Kidney glomerular epithelial cell (primary cell): ENCODE data around the gene BPIFA3.
"Not testable (repeated sequence)": the region's sequence is repeated elsewhere in the genome, so short reads cannot be mapped to it uniquely, and the experiment has no call there.

Experiments used
- DNase-seq: peaks from one replicate; lab custom pipeline; 2025; lab: John Stamatoyannopoulos, UW

Gene BPIFA3

GRCh38 chr20:33217052-33217451 is at the start of gene BPIFA3:
TSS of gene BPIFA3 (plus strand) at chr20:33217352. CDS start at chr20:33217537, 185 bp downstream.
- no peak for DNase-seq

- DNase-seq = no peak
Observed at GRCh38 chr20:33167859-33168258, 49.3 kb upstream of the BPIFA3 start, which contains the start of gene BPIFA2. TSS of gene BPIFA2 (plus strand) at chr20:33168159. CDS start at chr20:33169146, 987 bp downstream.

GRCh38 chr20:33169176-33169794 is 47.9 kb upstream of the BPIFA3 start:
- DNase-seq = no peak

DNA sequence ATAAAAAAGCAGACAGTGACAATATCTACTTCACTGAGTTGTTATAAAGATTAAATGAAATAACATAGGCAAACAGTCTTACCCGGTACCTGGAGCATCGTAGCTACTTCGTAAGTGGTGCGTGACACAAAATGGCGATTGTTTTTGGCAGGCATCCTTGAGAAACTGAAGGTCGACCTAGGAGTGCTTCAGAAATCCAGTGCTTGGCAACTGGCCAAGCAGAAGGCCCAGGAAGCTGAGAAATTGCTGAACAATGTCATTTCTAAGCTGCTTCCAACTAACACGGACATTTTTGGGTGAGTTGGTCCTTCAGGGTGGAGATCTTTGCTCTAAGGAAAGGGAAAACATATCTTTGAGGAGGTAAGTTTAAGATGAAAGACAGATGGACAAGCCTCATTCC is 44.4 kb upstream of the BPIFA3 start:
- DNase-seq = no peak

- DNase-seq = no peak
Observed at GRCh38 chr20:33175123-33175522, 42.0 kb upstream of the BPIFA3 start.

- DNase-seq = no peak
Observed at GRCh38 chr20:33176101-33176500, 41.1 kb upstream of the BPIFA3 start.

- peak; percentile 39 for DNase-seq
Observed at GRCh38 chr20:33177866-33178265, 39.3 kb upstream of the BPIFA3 start.

GRCh38 chr20:33178726-33179125 is 38.4 kb upstream of the BPIFA3 start:
- peak; percentile 12 for DNase-seq

GRCh38 chr20:33180169-33180568 is 37.0 kb upstream of the BPIFA3 start:
- DNase-seq = no peak

DNA sequence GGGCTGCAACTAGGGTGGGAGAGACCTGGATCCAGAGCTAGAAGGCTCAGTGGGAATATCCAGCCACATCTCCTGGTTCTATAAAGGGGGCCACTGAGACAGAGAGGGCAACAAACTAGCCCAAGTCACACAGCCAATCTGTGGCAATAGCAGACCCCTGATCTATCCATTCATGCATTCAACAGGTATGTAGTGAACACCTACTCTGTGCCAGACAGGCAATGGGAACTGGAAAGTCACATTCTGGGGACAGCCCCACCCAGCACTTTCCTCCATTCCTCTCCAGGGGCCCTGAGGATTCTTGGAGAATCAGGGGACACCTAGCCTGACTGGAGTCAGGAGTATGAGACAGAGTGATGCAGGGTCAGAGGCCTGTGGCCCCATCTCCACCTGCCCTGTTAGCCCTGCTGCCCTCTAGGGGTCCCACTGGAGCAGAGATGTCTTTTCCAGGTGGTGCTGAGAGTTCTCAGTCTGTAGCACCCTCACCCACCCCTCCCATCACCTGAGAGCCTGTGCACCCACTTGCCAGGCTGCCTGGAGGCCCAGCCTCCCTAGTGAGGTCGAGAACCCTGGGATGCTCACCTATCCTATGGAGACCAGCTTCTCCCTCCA is 35.6 kb upstream of the BPIFA3 start:
- DNase-seq = no peak

- no peak for DNase-seq
Observed at GRCh38 chr20:33183312-33183711, 33.8 kb upstream of the BPIFA3 start.

DNA sequence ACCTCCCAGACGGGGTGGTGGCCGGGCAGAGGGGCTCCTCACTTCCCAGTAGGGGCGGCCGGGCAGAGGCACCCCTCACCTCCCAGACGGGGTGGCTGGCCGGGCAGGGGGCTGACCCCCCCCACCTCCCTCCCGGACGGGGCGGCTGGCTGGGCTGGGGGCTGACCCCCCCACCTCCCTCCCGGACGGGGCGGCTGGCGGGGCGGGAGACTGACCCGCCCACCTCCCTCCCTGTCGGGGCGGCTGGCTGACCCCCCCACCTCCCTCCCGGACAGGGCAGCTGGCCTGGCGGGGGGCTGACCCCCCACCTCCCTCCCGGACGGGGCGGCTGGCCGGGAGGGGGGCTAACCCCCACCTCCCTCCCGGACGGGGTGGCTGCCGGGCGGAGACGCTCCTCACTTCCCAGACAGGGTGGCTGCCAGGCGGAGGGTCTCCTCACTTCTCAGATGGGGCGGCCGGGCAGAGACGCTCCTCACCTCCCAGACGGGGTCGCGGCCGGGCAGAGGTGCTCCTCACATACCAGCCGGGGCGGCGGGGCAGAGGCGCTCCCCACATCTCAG is 32.0 kb upstream of the BPIFA3 start:
- not testable (repeated sequence) for DNase-seq

DNA sequence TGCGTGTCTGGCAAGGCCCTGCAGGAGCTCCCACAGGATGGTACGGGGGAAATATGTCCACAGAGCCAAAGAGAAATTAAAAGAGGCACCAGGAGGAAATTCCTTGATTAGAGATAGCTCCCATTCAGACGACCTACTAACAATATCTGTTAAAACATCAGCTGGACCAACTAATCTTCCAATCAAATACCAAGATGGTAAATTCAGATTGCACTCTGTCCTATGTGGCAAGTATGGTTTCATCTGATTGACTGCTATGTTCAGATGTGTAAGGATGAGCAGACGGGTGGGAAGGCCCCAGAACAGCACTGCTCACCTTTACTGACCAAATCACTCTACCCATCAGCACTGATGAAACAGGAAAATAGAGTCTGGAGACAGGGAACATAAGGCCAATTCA is 29.7 kb upstream of the BPIFA3 start:
- no peak for DNase-seq

- DNase-seq = no peak
Observed at GRCh38 chr20:33188421-33188820, 28.7 kb upstream of the BPIFA3 start.

DNA sequence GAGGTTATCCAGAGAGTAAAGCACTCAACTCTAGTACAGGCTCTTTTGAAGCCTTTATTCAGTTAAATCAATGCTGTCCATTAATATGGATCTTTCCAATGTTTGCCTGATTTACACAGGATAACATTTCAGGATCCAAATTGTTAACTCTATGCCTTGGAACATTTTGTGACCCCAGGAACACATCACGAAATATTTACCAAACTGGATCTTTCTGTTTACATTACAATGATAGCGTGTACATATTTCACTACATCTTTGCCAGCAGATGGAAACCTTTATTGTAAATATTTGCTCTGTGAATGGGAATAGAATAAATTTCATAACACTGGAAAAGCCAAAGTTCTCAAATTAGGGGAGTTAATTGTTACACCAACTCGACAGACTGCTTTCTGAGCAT is 25.7 kb upstream of the BPIFA3 start:
- no peak for DNase-seq

DNA sequence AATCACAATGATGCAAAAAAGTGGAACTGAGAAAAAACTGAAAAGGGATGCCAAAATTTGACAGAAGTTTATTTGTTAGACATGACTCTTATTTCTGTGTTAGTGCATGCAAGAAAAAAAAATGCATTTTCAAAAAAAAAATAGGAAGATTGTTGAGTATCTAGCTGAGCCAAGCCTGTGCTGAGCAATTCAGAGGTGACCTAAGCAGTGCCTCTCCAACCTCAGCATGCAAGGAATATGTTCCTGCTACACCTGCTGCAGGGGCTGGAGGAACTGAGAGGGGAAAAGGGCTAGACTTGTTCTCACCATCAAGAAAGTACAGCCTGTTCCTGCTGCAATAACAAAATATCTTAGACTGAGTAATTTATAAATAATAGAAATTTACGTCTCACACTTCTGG is 25.2 kb upstream of the BPIFA3 start:
- no peak for DNase-seq

DNA sequence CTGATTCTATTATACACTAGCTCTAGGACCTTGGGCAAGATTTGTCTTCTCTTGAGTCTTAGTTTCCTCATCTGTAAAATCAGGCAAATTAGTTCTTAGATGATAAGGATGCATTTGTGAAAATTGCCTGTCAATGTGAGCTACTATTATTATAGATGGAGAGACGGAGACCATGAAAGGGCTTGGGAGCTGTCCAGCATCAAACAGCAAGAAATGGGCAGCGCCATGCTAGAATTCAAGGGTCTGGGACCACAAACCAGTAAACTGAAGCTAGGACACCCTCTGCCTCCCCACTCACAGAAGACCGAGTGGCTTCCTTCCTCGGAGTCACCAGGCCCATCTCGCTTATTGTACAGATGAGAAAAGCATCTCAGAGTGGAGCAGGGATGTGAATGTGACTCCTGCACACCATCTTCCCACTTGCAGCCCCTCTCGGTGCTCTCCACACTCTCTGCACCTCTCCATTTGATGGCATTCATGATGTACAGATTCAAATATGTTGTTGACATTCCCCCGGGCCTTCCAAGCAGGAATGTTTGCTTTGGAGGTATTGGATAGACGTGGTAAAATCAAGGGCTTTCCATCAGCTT is 24.1 kb upstream of the BPIFA3 start:
- no peak for DNase-seq

DNA sequence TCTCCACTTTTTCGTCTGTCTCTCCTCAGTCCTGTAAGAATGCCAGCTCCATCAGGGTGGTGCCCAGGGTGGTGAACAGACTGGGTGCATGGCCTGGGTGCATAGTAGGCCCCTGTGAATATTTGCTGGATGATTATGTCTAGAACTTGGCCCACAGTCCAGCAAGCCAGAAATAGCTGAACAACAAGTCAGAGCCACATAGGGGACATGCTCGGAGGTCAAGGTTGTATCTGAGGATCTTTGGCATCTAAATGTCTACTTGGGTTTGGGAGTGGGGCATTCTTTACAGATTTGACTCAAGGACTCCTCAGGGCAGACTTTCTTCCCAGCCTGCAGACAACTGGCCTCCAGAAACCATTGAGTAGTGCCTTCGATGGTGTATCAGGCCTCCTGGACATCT is 18.1 kb upstream of the BPIFA3 start:
- no peak for DNase-seq

- DNase-seq = no peak
Observed at GRCh38 chr20:33202451-33202850, 14.7 kb upstream of the BPIFA3 start.

- no peak for DNase-seq
Observed at GRCh38 chr20:33203444-33203843, 13.7 kb upstream of the BPIFA3 start.

DNA sequence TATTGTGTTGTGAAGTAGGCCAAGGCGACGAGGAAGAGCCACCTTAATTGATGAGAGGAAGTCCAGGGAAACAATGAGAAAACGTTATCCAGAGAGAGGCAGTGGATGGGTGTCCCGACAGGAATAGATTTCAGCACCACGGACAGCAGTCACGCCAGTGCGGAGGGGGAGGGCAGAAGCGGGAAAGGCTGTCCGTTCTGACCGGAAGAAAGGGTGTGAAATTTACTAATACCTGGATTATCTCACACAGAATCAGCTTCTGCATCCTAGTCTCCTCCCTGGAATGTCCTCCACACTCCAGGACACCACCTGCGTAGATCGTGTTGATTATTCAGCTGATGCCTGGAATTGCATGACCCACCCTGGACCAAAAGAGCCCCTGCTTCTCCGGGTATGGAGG is 7.4 kb upstream of the BPIFA3 start:
- peak; percentile 53 for DNase-seq

GRCh38 chr20:33210371-33210770 is 6.8 kb upstream of the BPIFA3 start:
- DNase-seq = no peak

- DNase-seq = peak; percentile 38
Observed at GRCh38 chr20:33211817-33212424, 5.2 kb upstream of the BPIFA3 start.
